Testis (tissue), 3 donors: ENCODE measurements around the gene RAX2. TPM values are rescaled to one million over a fixed set of nuclear protein-coding genes. Genes with fewer than 3 reads are reported as not detected.

Experiments used
- DNase-seq: peaks from one replicate; pipeline ENCODE4 v3.0.0-alpha.2; 2019
- H3K27ac ChIP-seq, 2 donors: fragments of 200-600 bp; sonication (generic); one replicate each; pipeline ENCODE4 v1.5.1; 2019
- H3K27me3 ChIP-seq: fragments of 200-600 bp; sonication (generic); one replicate; pipeline ENCODE4 v1.5.1; 2019
- H3K36me3 ChIP-seq: fragments of 200-600 bp; sonication (generic); one replicate; pipeline ENCODE4 v1.5.1; 2017; ENCODE audit warnings: low read depth; ENCODE audit errors: missing control alignments
- H3K4me1 ChIP-seq: fragments of 200-600 bp; sonication (generic); one replicate; pipeline ENCODE4 v1.5.1; 2019
- H3K4me3 ChIP-seq, 2 donors: fragments of 200-600 bp; sonication (generic); one replicate each; pipeline ENCODE4 v1.5.1; 2017 to 2019
- H3K9me3 ChIP-seq: fragments of 200-600 bp; sonication (generic); one replicate; pipeline ENCODE4 v1.5.1; 2017
- CTCF ChIP-seq, 3 experiments: fragments of 450-650 bp in 2 of 3; fragments of 200-600 bp in 1 of 3; sonication (generic) in 1 of 3; IDR thresholded peaks; one replicate each; pipeline ENCODE4 v1.5.1; 2016 to 2019; ENCODE audit warnings: antibody characterized with exemption in 3 of 3, mild to moderate bottlenecking in 2 of 3, moderate library complexity in 1 of 3
- POLR2A ChIP-seq: fragments of 450-650 bp; IDR thresholded peaks from one replicate; pipeline ENCODE4 v1.6.1; 2017; ENCODE audit warnings: antibody characterized with exemption, mild to moderate bottlenecking, moderate library complexity
- WGBS, 2 donors: methylation state at CpG; one replicate each; pipeline ENCODE4 v1.1.5; 2018; 5-methylcytosine and 5-hydroxymethylcytosine counted together
- intact Hi-C: fragments of 100-400 bp; cut with DNase I; formaldehyde crosslinking; loops from one replicate; pipeline ENCODE4 v1.15.1; 2023; ENCODE audit warnings: low total_unique reads
- polyA plus RNA-seq: library from polyadenylated mRNA; stranded (reverse); fragments of 350-450 nt; fragmentation: Illumina TruSeq; extraction: RNeasy Lipid Tissue Mini Kit (QIAGEN cat#74804); gene quantifications from one replicate; pipeline ENCODE4 v1.2.3, GENCODE V29; 2014; ENCODE audit warnings: low read depth, low replicate concordance; ENCODE audit not compliant: insufficient read depth
- small RNA-seq, 2 donors: library from RNA; depleted of rRNA; stranded (forward); fragments of <200 nt; gene quantifications; one replicate each; pipeline ENCODE3, GENCODE V24; 2016
- total RNA-seq, 2 donors: library from RNA; depleted of rRNA; stranded (reverse); fragments of >200 nt; gene quantifications; one replicate each; pipeline ENCODE4 v1.2.3, GENCODE V29; 2016

RAX2 gene
- total and polyA plus RNA-seq, 3 donors from 2014 or later, result 0.24 TPM; not detected in 2

DNA sequence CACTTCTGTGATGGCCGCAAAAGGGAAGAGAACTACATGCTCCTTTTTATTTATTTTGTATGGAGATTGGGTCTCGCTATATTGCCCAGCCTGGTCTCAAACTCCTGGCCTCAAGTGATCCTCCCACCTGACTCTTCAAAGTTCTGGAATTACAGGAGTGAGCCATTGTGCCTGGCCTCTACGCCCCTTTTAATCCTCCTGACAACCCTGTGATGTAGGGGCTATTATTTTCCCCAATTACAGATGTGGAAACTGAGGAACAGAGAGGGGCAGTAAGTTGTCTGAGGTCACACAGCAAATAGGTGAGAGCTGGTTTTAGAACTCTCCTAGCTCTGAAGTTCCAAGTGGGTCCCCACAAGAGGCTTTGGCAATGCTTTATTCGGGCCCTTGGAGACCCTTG is 52.2 kb downstream of the RAX2 start:
- no peak overlapping the region for H3K4me3 ChIP-seq
- no peak for DNase-seq
- intact Hi-C loops, result no loop called here
- TF ChIP-seq POLR2A (no peak), CTCF (IDR thresholded peaks at IDR 0.05) (no peak)
- H3K4me1 ChIP-seq, result no peaks in the 10 kb centered on the region
- H3K36me3 ChIP-seq, result no peaks in the 10 kb centered on the region
- peaks cover 3% of the 10 kb centered on the region for H3K27me3 ChIP-seq
- H3K9me3 ChIP-seq, result no peaks in the 10 kb centered on the region
- 86 to 89% methylated on average over 4 of the region's 4 CpGs for WGBS, 2 donors
- H3K27ac ChIP-seq, result no peak overlapping the region

Small RNA genes within 50 kb of the gene (small RNA-seq; reads per million reads assigned to genes)
- 0 reads per million in 2 donors for gene AC005777.1

Other genes with a start within 250 kb of the RAX2 start
- gene TEKTIP1, start 233.1 kb downstream of the RAX2 start, total RNA-seq, result 10 to 100 TPM; 35.8 to 55.9 TPM
- 68.2 TPM for gene TEKTIP1, start 233.1 kb downstream of the RAX2 start, polyA plus RNA-seq
- gene MFSD12, start 214.6 kb downstream of the RAX2 start, total RNA-seq, result 10 to 100 TPM; 83.9 to 95.1 TPM
- gene MFSD12, start 214.6 kb downstream of the RAX2 start, polyA plus RNA-seq, result 32.8 TPM
- 100 to 1,000 TPM; 108 to 129 TPM for gene HMG20B, start 199.3 kb downstream of the RAX2 start, total RNA-seq
- 66.2 TPM for gene HMG20B, start 199.3 kb downstream of the RAX2 start, polyA plus RNA-seq
- gene GIPC3, start 186.8 kb downstream of the RAX2 start, total RNA-seq, result under 1 TPM; 0.50 to 0.87 TPM
- 1.5 TPM for gene GIPC3, start 186.8 kb downstream of the RAX2 start, polyA plus RNA-seq
- gene TBXA2R, start 165.4 kb downstream of the RAX2 start, total RNA-seq, result 1 to 10 TPM; 1.3 to 3.2 TPM
- 1.8 TPM for gene TBXA2R, start 165.4 kb downstream of the RAX2 start, polyA plus RNA-seq
- 10 to 100 TPM; 52.8 to 57.5 TPM for gene CACTIN, start 145.4 kb downstream of the RAX2 start, total RNA-seq
- gene CACTIN, start 145.4 kb downstream of the RAX2 start, polyA plus RNA-seq, result 26.9 TPM
- gene PIP5K1C, start 71.8 kb downstream of the RAX2 start, total RNA-seq, result 10 to 100 TPM; 80.2 to 87.0 TPM
- gene PIP5K1C, start 71.8 kb downstream of the RAX2 start, polyA plus RNA-seq, result 99.1 TPM
- gene TJP3, start 63.8 kb downstream of the RAX2 start, total RNA-seq, result 10 to 100 TPM; 37.2 to 81.1 TPM
- gene TJP3, start 63.8 kb downstream of the RAX2 start, polyA plus RNA-seq, result 125 TPM
- 10 to 100 TPM; 34.4 to 48.3 TPM for gene APBA3, start 10.5 kb downstream of the RAX2 start, total RNA-seq
- gene APBA3, start 10.5 kb downstream of the RAX2 start, polyA plus RNA-seq, result 12.0 TPM
- 10 to 100 TPM; 42.4 to 57.4 TPM for gene MRPL54, start 9.5 kb downstream of the RAX2 start, total RNA-seq
- gene MRPL54, start 9.5 kb downstream of the RAX2 start, polyA plus RNA-seq, result 96.4 TPM
- 10 to 100 TPM; 10.1 TPM for gene MATK, start 14.2 kb upstream of the RAX2 start, total RNA-seq
- gene MATK, start 14.2 kb upstream of the RAX2 start, polyA plus RNA-seq, result 6.0 TPM
- gene ZFR2, start 96.8 kb upstream of the RAX2 start, total RNA-seq, result 10 to 100 TPM; 23.4 to 34.1 TPM
- 35.0 TPM for gene ZFR2, start 96.8 kb upstream of the RAX2 start, polyA plus RNA-seq
- gene ATCAY, start 108.5 kb upstream of the RAX2 start, total RNA-seq, result 1 to 10 TPM; 1.7 to 4.8 TPM
- gene ATCAY, start 108.5 kb upstream of the RAX2 start, polyA plus RNA-seq, result 0.32 TPM
- 1 to 10 TPM; 1.7 to 3.2 TPM for gene NMRK2, start 160.8 kb upstream of the RAX2 start, total RNA-seq
- 1.7 TPM for gene NMRK2, start 160.8 kb upstream of the RAX2 start, polyA plus RNA-seq
- gene DAPK3, start 198.9 kb upstream of the RAX2 start, total RNA-seq, result 100 to 1,000 TPM; 102 to 111 TPM
- gene DAPK3, start 198.9 kb upstream of the RAX2 start, polyA plus RNA-seq, result 89.8 TPM
- gene EEF2, start 213.2 kb upstream of the RAX2 start, total RNA-seq, result 1,000 to 10,000 TPM in 1 of 2 donors, 100 to 1,000 TPM in 1; 909 to 1,599 TPM
- gene EEF2, start 213.2 kb upstream of the RAX2 start, polyA plus RNA-seq, result 1,429 TPM
- gene PIAS4, start 235.5 kb upstream of the RAX2 start, total RNA-seq, result 10 to 100 TPM; 89.1 to 94.5 TPM
- gene PIAS4, start 235.5 kb upstream of the RAX2 start, polyA plus RNA-seq, result 142 TPM